Placental pericyte (primary cell): ENCODE measurements around the gene SPANXD. TPM values are rescaled to one million over a fixed set of nuclear protein-coding genes. Genes with fewer than 3 reads are reported as not detected.

Experiments used
- total RNA-seq: library from RNA; depleted of rRNA; stranded (reverse); fragments of >200 nt; gene quantifications from 2 replicates; pipeline ENCODE4 v1.2.3, GENCODE V29; 2012

The SPANXD gene, protein sequence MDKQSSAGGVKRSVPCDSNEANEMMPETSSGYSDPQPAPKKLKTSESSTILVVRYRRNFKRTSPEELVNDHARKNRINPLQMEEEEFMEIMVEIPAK
- total RNA-seq = not detected in 2 replicates

GRCh38 chrX:141698639-141699038, at the start of gene SPANXD:
Gene SPANXD, minus strand, starts transcription at chrX:141698739. Its CDS starts 334 bp downstream, at chrX:141698405.

Other genes starting within 250 kb of the SPANXD start
- gene SPANXA1, start 114.0 kb downstream of the SPANXD start, total RNA-seq = not detected in 2 replicates
- gene SPANXA2, start 109.0 kb downstream of the SPANXD start, total RNA-seq = not detected in 2 replicates
- not detected in 2 replicates for gene MAGEC3, start 139.6 kb upstream of the SPANXD start, total RNA-seq
- not detected in 2 replicates for gene MAGEC1, start 205.2 kb upstream of the SPANXD start, total RNA-seq